ENCODE results near the gene ZBTB16.

ZBTB16 gene

DNA sequence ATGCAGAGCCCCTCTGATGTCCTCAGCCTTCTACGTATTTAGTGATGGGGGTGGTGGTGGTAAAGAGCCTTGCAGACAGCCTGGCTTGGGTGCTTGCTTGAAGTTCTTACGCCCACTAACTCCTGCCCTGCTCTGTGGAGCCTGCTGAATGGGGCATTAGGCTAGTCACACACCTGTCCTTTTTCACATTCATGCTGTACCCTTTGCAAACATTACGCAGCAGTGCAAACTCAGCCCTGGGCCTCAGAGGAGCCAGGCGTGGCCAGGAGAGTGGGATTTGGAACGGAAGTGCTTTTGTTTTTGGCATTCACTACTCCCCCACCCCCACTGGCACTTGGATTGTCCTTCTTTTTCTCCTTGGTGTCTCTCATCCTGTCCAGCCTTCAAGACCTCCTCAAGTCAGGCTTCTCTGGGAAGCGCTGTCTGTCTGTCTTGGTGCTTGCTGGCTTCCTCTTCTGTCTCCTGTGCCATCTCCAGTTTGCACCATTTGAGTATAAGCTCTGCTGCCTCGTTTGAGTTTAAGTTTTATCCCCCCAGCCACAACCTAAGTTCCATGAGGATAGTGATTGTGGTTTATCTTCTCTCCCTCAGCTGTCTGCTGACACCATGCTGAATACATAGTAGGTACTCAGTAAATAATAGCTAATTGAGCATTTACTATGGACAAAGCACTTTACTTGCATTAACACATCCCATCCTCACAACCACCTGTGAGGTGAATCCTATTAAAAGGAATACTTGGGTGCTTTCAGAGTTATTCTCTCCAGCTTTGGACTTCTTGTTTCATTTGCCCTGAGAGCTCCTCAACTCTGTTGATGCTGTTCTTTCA is 26.7 kb downstream of the ZBTB16 start:
- Histone ChIP-seq H2AFZ (ENCODE audit: low read depth, low read length) (no peak overlapping the region), H3K4me1 (ENCODE audit: insufficient read depth, low read length) (no peaks in the 10 kb centered on the region), H3K36me3 (ENCODE audit: insufficient read depth, low read length) (no peaks in the 10 kb centered on the region), H3K27me3 (ENCODE audit: insufficient read depth, low read length, poor library complexity) (peaks cover 4% of the 10 kb centered on the region), H3K79me2 (ENCODE audit: insufficient read depth, low read length) (no peaks in the 10 kb centered on the region), H3K27ac (ENCODE audit: low read length) (no peak overlapping the region), H3K9ac (ENCODE audit: low read depth, low read length) (no peak overlapping the region), H3K4me2 (ENCODE audit: insufficient read depth, low read length) (no peak overlapping the region), H3K9me3 (ENCODE audit: insufficient read depth, low read length, severe bottlenecking) (no peaks in the 10 kb centered on the region), H4K20me1 (ENCODE audit: insufficient read depth, low read length) (peaks cover 14% of the 10 kb centered on the region; the same call in 1 of the 2 replicates), H3K4me3 (ENCODE audit: low read depth in 1 of 2, low read length in 2 of 2) (no peak overlapping the region)
- TF ChIP-seq, protein P1, sequence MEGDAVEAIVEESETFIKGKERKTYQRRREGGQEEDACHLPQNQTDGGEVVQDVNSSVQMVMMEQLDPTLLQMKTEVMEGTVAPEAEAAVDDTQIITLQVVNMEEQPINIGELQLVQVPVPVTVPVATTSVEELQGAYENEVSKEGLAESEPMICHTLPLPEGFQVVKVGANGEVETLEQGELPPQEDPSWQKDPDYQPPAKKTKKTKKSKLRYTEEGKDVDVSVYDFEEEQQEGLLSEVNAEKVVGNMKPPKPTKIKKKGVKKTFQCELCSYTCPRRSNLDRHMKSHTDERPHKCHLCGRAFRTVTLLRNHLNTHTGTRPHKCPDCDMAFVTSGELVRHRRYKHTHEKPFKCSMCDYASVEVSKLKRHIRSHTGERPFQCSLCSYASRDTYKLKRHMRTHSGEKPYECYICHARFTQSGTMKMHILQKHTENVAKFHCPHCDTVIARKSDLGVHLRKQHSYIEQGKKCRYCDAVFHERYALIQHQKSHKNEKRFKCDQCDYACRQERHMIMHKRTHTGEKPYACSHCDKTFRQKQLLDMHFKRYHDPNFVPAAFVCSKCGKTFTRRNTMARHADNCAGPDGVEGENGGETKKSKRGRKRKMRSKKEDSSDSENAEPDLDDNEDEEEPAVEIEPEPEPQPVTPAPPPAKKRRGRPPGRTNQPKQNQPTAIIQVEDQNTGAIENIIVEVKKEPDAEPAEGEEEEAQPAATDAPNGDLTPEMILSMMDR (IDR thresholded peaks at IDR 0.05; ENCODE audit: borderline replicate concordance, extremely low read depth, low read length, poor library complexity, severe bottlenecking): no peak
- no peak for TF ChIP-seq EZH2 (IDR thresholded peaks at IDR 0.05; ENCODE audit: borderline replicate concordance, low read depth, low read length, severe bottlenecking)
- no peak for DNase-seq
- no peak for ATAC-seq (ENCODE audit: insufficient read depth, low read depth)

- Histone ChIP-seq H3K4me3 (ENCODE audit: low read depth in 1 of 2, low read length in 2 of 2) (no peak overlapping the region), H3K27ac (ENCODE audit: low read length) (no peak overlapping the region), H3K4me1 (ENCODE audit: insufficient read depth, low read length) (no peaks in the 10 kb centered on the region), H3K36me3 (ENCODE audit: insufficient read depth, low read length) (no peaks in the 10 kb centered on the region), H4K20me1 (ENCODE audit: insufficient read depth, low read length) (peaks cover 14% of the 10 kb centered on the region; the same call in 1 of the 2 replicates), H3K27me3 (ENCODE audit: insufficient read depth, low read length, poor library complexity) (no peaks in the 10 kb centered on the region), H2AFZ (ENCODE audit: low read depth, low read length) (no peak overlapping the region), H3K9ac (ENCODE audit: low read depth, low read length) (no peak overlapping the region), H3K9me3 (ENCODE audit: insufficient read depth, low read length, severe bottlenecking) (no peaks in the 10 kb centered on the region), H3K4me2 (ENCODE audit: insufficient read depth, low read length) (no peak overlapping the region), H3K79me2 (ENCODE audit: insufficient read depth, low read length) (no peaks in the 10 kb centered on the region)
- no peak for TF ChIP-seq EZH2 (IDR thresholded peaks at IDR 0.05; ENCODE audit: borderline replicate concordance, low read depth, low read length, severe bottlenecking)
- TF ChIP-seq, protein P1 (IDR thresholded peaks at IDR 0.05; ENCODE audit: borderline replicate concordance, extremely low read depth, low read length, poor library complexity, severe bottlenecking): no peak
- ATAC-seq (ENCODE audit: insufficient read depth, low read depth): no peak
- DNase-seq: no peak
Measured at GRCh38 chr11:114087025-114087424, 27.5 kb downstream of the ZBTB16 start.

- H3K4me1 ChIP-seq (ENCODE audit: insufficient read depth, low read length): no peaks in the 10 kb centered on the region
- TF ChIP-seq, protein P1 (IDR thresholded peaks at IDR 0.05; ENCODE audit: borderline replicate concordance, extremely low read depth, low read length, poor library complexity, severe bottlenecking): no peak
- TF ChIP-seq EZH2 (IDR thresholded peaks at IDR 0.05; ENCODE audit: borderline replicate concordance, low read depth, low read length, severe bottlenecking): no peak
- H3K4me2 ChIP-seq (ENCODE audit: insufficient read depth, low read length): no peak overlapping the region
Measured at GRCh38 chr11:114088216-114088615, 28.7 kb downstream of the ZBTB16 start.

More at GRCh38 chr11:114088216-114088615, 28.7 kb downstream of the ZBTB16 start:
- Histone ChIP-seq H3K4me3 (ENCODE audit: low read depth in 1 of 2, low read length in 2 of 2) (no peak overlapping the region), H3K79me2 (ENCODE audit: insufficient read depth, low read length) (no peaks in the 10 kb centered on the region), H4K20me1 (ENCODE audit: insufficient read depth, low read length) (peaks cover 14% of the 10 kb centered on the region; the same call in 1 of the 2 replicates), H3K27me3 (ENCODE audit: insufficient read depth, low read length, poor library complexity) (no peaks in the 10 kb centered on the region), H3K9me3 (ENCODE audit: insufficient read depth, low read length, severe bottlenecking) (no peaks in the 10 kb centered on the region), H3K9ac (ENCODE audit: low read depth, low read length) (no peak overlapping the region), H3K36me3 (ENCODE audit: insufficient read depth, low read length) (no peaks in the 10 kb centered on the region), H3K27ac (ENCODE audit: low read length) (no peak overlapping the region), H2AFZ (ENCODE audit: low read depth, low read length) (no peak overlapping the region)
- DNase-seq: no peak
- ATAC-seq (ENCODE audit: insufficient read depth, low read depth): no peak

Data from DND-41 (cell line).